GM21526 (cell line): Measurements from ENCODE around the gene PIH1D1.

Experiments used
- ATAC-seq: cut with Tn5 transposase; IDR thresholded peaks from one replicate; pipeline ENCODE4 v1.9.1; 2021; ENCODE audit warnings: moderate library complexity; ENCODE audit not compliant: unreplicated experiment, low FRiP score

Gene PIH1D1

GRCh38 chr19:49437231-49437630 lies 14.4 kb downstream of the PIH1D1 start:
- no peak for ATAC-seq

GRCh38 chr19:49436381-49437017 lies 15.1 kb downstream of the PIH1D1 start:
- ATAC-seq = no peak

GRCh38 chr19:49435670-49436069 lies 15.9 kb downstream of the PIH1D1 start:
- no peak for ATAC-seq

GRCh38 chr19:49434907-49435583 lies 16.6 kb downstream of the PIH1D1 start:
- no peak for ATAC-seq

- no peak for ATAC-seq
Measured at GRCh38 chr19:49433240-49433901, 18.2 kb downstream of the PIH1D1 start.

GRCh38 chr19:49432141-49433073 lies 19.2 kb downstream of the PIH1D1 start:
- no peak for ATAC-seq

GRCh38 chr19:49431330-49431749 lies 20.3 kb downstream of the PIH1D1 start:
- no peak for ATAC-seq

GRCh38 chr19:49430678-49431329 lies 20.8 kb downstream of the PIH1D1 start:
- no peak for ATAC-seq

- no peak for ATAC-seq
Measured at GRCh38 chr19:49430172-49430677, 21.4 kb downstream of the PIH1D1 start.

GRCh38 chr19:49428547-49429451 lies 22.8 kb downstream of the PIH1D1 start:
- no peak for ATAC-seq

GRCh38 chr19:49427855-49428546 lies 23.6 kb downstream of the PIH1D1 start:
- ATAC-seq = no peak

- ATAC-seq = no peak
Measured at GRCh38 chr19:49427339-49427738, 24.3 kb downstream of the PIH1D1 start.

- no peak for ATAC-seq
Measured at GRCh38 chr19:49425922-49426592, 25.6 kb downstream of the PIH1D1 start.

GRCh38 chr19:49425178-49425577 lies 26.4 kb downstream of the PIH1D1 start, which contains the start of gene GFY:
TSS of gene GFY (plus strand) at chr19:49425388. CDS start at chr19:49426431, 1,043 bp downstream.
- no peak for ATAC-seq

GRCh38 chr19:49423985-49424303 lies 27.7 kb downstream of the PIH1D1 start:
- no peak for ATAC-seq

- ATAC-seq = no peak
Measured at GRCh38 chr19:49423071-49423984, 28.3 kb downstream of the PIH1D1 start, which contains the start of gene PTH2. TSS of gene PTH2 (minus strand) at chr19:49423441. CDS start at chr19:49423339, 102 bp downstream.
